ENCODE data around the gene CGB2. TPM values are rescaled to one million over a fixed set of nuclear protein-coding genes. Genes with fewer than 3 reads are reported as not detected.
"Not testable (repeated sequence)": the region's sequence is repeated elsewhere in the genome, so short reads cannot be mapped to it uniquely, and the experiment has no call there.

Gene CGB2
- not detected in 2 replicates for total RNA-seq (2014; rRNA removed; shearing (Covaris generic))

GRCh38 chr19:49031642-49032301 lies at the start of gene CGB2:
Gene CGB2 (plus strand): TSS chr19:49031890. CDS start chr19:49032096, 206 bp downstream.
- not testable (repeated sequence) for DNase-seq (ENCODE audit: low read depth)

- no peak for DNase-seq (ENCODE audit: low read depth)
Observed at GRCh38 chr19:48982280-48982679, 49.4 kb upstream of the CGB2 start.

GRCh38 chr19:48985711-48986110 lies 46.0 kb upstream of the CGB2 start:
- no peak for DNase-seq (ENCODE audit: low read depth)

- no peak for DNase-seq (ENCODE audit: low read depth)
Observed at GRCh38 chr19:48986211-48986610, 45.5 kb upstream of the CGB2 start.

- DNase-seq (ENCODE audit: low read depth): no peak
Observed at GRCh38 chr19:48987323-48987722, 44.4 kb upstream of the CGB2 start.

- no peak for DNase-seq (ENCODE audit: low read depth)
Observed at GRCh38 chr19:48988286-48988685, 43.4 kb upstream of the CGB2 start.

- no peak for DNase-seq (ENCODE audit: low read depth)
Observed at GRCh38 chr19:48988860-48989259, 42.8 kb upstream of the CGB2 start.

GRCh38 chr19:48989701-48990291 lies 41.9 kb upstream of the CGB2 start:
- no peak for DNase-seq (ENCODE audit: low read depth)

GRCh38 chr19:48990400-48990799 lies 41.3 kb upstream of the CGB2 start:
- DNase-seq (ENCODE audit: low read depth): no peak

- no peak for DNase-seq (ENCODE audit: low read depth)
Observed at GRCh38 chr19:48991011-48991609, 40.6 kb upstream of the CGB2 start.

- DNase-seq (ENCODE audit: low read depth): peak; percentile 85
Observed at GRCh38 chr19:48991873-48992580, 39.7 kb upstream of the CGB2 start.

GRCh38 chr19:48992581-48993174 lies 39.0 kb upstream of the CGB2 start:
- DNase-seq (ENCODE audit: low read depth): no peak

GRCh38 chr19:48993175-48994034 lies 38.3 kb upstream of the CGB2 start, which contains the start of the genes GYS1 and RUVBL2:
Gene GYS1 (minus strand): TSS chr19:48993309. CDS start chr19:48993112, 197 bp downstream.
Gene RUVBL2 (plus strand): TSS chr19:48993887. CDS start chr19:48993912, 25 bp downstream.
- peak; percentile 99 for DNase-seq (ENCODE audit: low read depth)

GRCh38 chr19:48994035-48994386 lies 37.7 kb upstream of the CGB2 start:
- DNase-seq (ENCODE audit: low read depth): no peak

- peak; percentile 46 for DNase-seq (ENCODE audit: low read depth)
Observed at GRCh38 chr19:48997972-48998371, 33.7 kb upstream of the CGB2 start.

GRCh38 chr19:48999481-49000325 lies 32.0 kb upstream of the CGB2 start:
- DNase-seq (ENCODE audit: low read depth): peak; percentile 59

GRCh38 chr19:49004133-49004532 lies 27.6 kb upstream of the CGB2 start:
- no peak for DNase-seq (ENCODE audit: low read depth)

GRCh38 chr19:49004964-49005614 lies 26.6 kb upstream of the CGB2 start:
- no peak for DNase-seq (ENCODE audit: low read depth)

GRCh38 chr19:49006905-49007304 lies 24.8 kb upstream of the CGB2 start:
- no peak for DNase-seq (ENCODE audit: low read depth)

GRCh38 chr19:49009828-49010227 lies 21.9 kb upstream of the CGB2 start:
- no peak for DNase-seq (ENCODE audit: low read depth)

All from RPMI7951 (cell line).